OCI-LY1 (cell line): ENCODE results near the gene GADD45B.

Source experiments
- H2AFZ ChIP-seq: fragments of 200-600 bp; sonication (generic), shearing (Covaris generic); 2 replicates; pipeline ENCODE4 v1.6.0; 2014; ENCODE audit warnings: antibody characterized with exemption, mild to moderate bottlenecking, low read length
- H3F3A ChIP-seq: fragments of 200-600 bp; sonication (generic), shearing (Covaris generic); 2 replicates; pipeline ENCODE4 v1.6.0; 2014; ENCODE audit warnings: mild to moderate bottlenecking, antibody characterized with exemption, low read length, moderate library complexity; ENCODE audit not compliant: insufficient read depth
- H3K27ac ChIP-seq: fragments of 200-600 bp; sonication (generic); 2 replicates; pipeline ENCODE4 v1.5.1; 2014; ENCODE audit warnings: low read length, mixed run types, mild to moderate bottlenecking, low read depth; ENCODE audit not compliant: poor library complexity, severe bottlenecking
- H3K27me3 ChIP-seq: fragments of 200-600 bp; sonication (generic); 2 replicates; pipeline ENCODE4 v1.6.0; 2014; ENCODE audit warnings: antibody characterized with exemption, mild to moderate bottlenecking, low read length, moderate library complexity; ENCODE audit not compliant: insufficient read depth
- H3K36me3 ChIP-seq: fragments of 200-600 bp; sonication (generic); 2 replicates; pipeline ENCODE4 v1.6.1; 2014; ENCODE audit warnings: mild to moderate bottlenecking, antibody characterized with exemption, low read length, moderate library complexity, mixed read lengths; ENCODE audit not compliant: insufficient read depth
- H3K4me1 ChIP-seq: fragments of 200-600 bp; sonication (generic); 2 replicates; pipeline ENCODE4 v1.5.1; 2014; ENCODE audit warnings: mild to moderate bottlenecking, low read length, moderate library complexity; ENCODE audit not compliant: insufficient read depth, severe bottlenecking
- H3K4me2 ChIP-seq: fragments of 200-600 bp; sonication (generic), shearing (Covaris generic); 2 replicates; pipeline ENCODE4 v1.6.1; 2014; ENCODE audit warnings: low read length
- H3K4me3 ChIP-seq: fragments of 200-600 bp; sonication (generic); 2 replicates; pipeline ENCODE4 v1.5.1; 2014; ENCODE audit warnings: low read length, low read depth, mild to moderate bottlenecking, mixed read lengths; ENCODE audit not compliant: poor library complexity, severe bottlenecking
- H3K79me2 ChIP-seq: fragments of 200-600 bp; shearing (Covaris generic); 2 replicates; pipeline ENCODE4 v1.6.1; 2016; ENCODE audit warnings: mixed run types, low read length, mixed read lengths; ENCODE audit not compliant: insufficient read depth
- H3K9ac ChIP-seq: fragments of 200-600 bp; sonication (generic), shearing (Covaris generic); 2 replicates; pipeline ENCODE4 v1.6.1; 2014; ENCODE audit warnings: mild to moderate bottlenecking, low read length, mixed read lengths
- H3K9me2 ChIP-seq: fragments of 200-600 bp; sonication (generic), shearing (Covaris generic); 2 replicates; pipeline ENCODE4 v1.6.1; 2014; ENCODE audit warnings: low read depth, mild to moderate bottlenecking, low read length, mixed read lengths
- H3K9me3 ChIP-seq: fragments of 200-600 bp; shearing (Covaris generic); 2 replicates; pipeline ENCODE4 v1.6.1; 2014; ENCODE audit warnings: low read length, mixed read lengths
- H4K20me1 ChIP-seq: fragments of 200-600 bp; sonication (generic), shearing (Covaris generic); 2 replicates; pipeline ENCODE4 v1.6.0; 2016; ENCODE audit warnings: mild to moderate bottlenecking, low read length; ENCODE audit not compliant: insufficient read depth
- EZH2 ChIP-seq: fragments of 200-600 bp; sonication (generic), shearing (Covaris generic); IDR thresholded peaks from 2 replicates; pipeline ENCODE4 v1.8.0; 2017; ENCODE audit warnings: borderline replicate concordance, mixed run types, mild to moderate bottlenecking, antibody characterized with exemption, low read length, moderate library complexity, mixed read lengths
- TF ChIP-seq, protein P1 (sequence below): fragments of 200-600 bp; sonication (generic), shearing (Covaris generic); IDR thresholded peaks from 2 replicates; pipeline ENCODE4 v1.5.1; 2017; ENCODE audit warnings: mild to moderate bottlenecking, antibody characterized with exemption, low read length, moderate library complexity, mixed read lengths

Gene GADD45B

DNA sequence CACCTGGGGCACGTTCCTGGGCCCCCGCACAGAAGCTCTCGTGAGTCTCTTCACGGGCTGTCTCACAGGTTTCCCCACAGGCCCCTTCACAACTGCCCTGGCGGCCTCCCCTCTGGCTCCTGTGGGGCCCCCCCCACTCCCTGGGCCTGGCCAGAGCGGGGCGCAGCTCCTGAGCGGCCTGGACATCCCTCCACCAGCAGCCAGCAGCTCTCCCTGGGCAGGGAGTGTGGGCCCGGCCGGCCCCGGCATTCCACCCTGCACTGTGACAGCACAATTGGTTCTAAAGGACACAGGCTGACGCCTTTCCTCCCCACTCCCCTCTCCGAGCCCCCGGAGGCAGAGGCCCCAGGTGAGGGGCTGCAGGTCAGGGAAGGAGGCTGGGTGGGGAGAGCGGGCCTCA, 39.0 kb upstream of the GADD45B start:
- Histone ChIP-seq H3K27ac (no peak overlapping the region), H3F3A (no peaks in the 10 kb centered on the region), H3K27me3 (no peaks in the 10 kb centered on the region), H4K20me1 (no peaks in the 10 kb centered on the region), H3K4me3 (no peak overlapping the region), H3K9me2 (no peaks in the 10 kb centered on the region), H3K79me2 (no peaks in the 10 kb centered on the region), H3K4me2 (no peak overlapping the region), H3K4me1 (no peaks in the 10 kb centered on the region), H3K36me3 (peaks cover 71% of the 10 kb centered on the region), H3K9ac (no peak overlapping the region), H3K9me3 (no peaks in the 10 kb centered on the region), H2AFZ (no peak overlapping the region)
- TF ChIP-seq, protein P1, sequence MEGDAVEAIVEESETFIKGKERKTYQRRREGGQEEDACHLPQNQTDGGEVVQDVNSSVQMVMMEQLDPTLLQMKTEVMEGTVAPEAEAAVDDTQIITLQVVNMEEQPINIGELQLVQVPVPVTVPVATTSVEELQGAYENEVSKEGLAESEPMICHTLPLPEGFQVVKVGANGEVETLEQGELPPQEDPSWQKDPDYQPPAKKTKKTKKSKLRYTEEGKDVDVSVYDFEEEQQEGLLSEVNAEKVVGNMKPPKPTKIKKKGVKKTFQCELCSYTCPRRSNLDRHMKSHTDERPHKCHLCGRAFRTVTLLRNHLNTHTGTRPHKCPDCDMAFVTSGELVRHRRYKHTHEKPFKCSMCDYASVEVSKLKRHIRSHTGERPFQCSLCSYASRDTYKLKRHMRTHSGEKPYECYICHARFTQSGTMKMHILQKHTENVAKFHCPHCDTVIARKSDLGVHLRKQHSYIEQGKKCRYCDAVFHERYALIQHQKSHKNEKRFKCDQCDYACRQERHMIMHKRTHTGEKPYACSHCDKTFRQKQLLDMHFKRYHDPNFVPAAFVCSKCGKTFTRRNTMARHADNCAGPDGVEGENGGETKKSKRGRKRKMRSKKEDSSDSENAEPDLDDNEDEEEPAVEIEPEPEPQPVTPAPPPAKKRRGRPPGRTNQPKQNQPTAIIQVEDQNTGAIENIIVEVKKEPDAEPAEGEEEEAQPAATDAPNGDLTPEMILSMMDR, result no peak
- TF ChIP-seq EZH2, result no peak

DNA sequence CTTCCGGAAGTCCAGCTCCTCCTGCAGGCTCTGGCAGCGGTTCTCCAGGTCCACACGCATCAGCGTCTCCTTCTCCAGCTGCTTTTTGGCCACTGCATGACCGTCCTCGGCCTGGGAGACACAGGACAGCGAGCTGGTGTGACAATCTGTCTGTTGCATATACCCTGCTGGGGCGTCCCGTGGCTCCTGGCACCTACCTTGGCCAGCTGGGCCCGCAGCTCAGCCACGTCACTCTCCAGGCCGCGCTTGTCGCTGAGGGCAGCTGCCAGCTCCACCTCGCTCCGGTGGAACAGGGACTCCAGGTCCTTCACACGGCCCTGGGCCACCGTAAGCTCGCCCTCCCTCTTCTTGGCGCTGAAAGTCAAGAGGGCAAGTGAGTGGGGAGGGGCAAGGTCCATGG, 37.7 kb upstream of the GADD45B start:
- H3K27me3 ChIP-seq, result no peaks in the 10 kb centered on the region

DNA sequence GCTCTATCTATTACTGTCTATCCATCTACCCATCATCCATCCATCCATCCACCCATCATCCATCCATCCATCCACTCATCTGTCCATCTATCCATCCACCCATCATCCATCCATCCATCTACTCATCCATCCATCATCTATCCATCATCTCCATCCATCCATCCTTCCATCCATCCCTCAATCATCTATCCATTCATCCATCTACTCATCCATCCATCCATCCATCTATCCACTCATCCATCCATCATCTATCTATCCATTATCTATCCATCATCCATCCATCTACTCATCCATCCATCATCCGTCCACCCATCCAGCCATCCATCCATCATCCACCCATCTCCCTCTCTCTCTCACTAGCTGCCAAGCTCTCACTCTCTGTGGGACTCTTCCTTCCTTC, 35.4 kb upstream of the GADD45B start:
- Histone ChIP-seq H3F3A (no peaks in the 10 kb centered on the region), H4K20me1 (no peaks in the 10 kb centered on the region), H3K4me3 (no peak overlapping the region), H3K9ac (no peak overlapping the region), H3K4me2 (no peak overlapping the region), H3K27ac (no peak overlapping the region), H3K27me3 (no peaks in the 10 kb centered on the region), H3K9me2 (no peaks in the 10 kb centered on the region), H2AFZ (no peak overlapping the region), H3K36me3 (peaks cover 73% of the 10 kb centered on the region), H3K4me1 (no peaks in the 10 kb centered on the region), H3K9me3 (no peaks in the 10 kb centered on the region), H3K79me2 (no peaks in the 10 kb centered on the region)
- TF ChIP-seq EZH2, result no peak
- TF ChIP-seq, protein P1, result no peak

More for the DNA sequence above, 37.7 kb upstream of the GADD45B start:
- no peaks in the 10 kb centered on the region for H3K4me1 ChIP-seq
- no peaks in the 10 kb centered on the region for H3K9me2 ChIP-seq
- no peaks in the 10 kb centered on the region for H3F3A ChIP-seq
- H4K20me1 ChIP-seq, result no peaks in the 10 kb centered on the region
- H3K4me3 ChIP-seq, result no peak overlapping the region
- no peak overlapping the region for H3K4me2 ChIP-seq
- peaks cover 71% of the 10 kb centered on the region for H3K36me3 ChIP-seq
- TF ChIP-seq, protein P1, result no peak
- no peak for TF ChIP-seq EZH2
- no peak overlapping the region for H2AFZ ChIP-seq
- H3K27ac ChIP-seq, result no peak overlapping the region
- no peaks in the 10 kb centered on the region for H3K9me3 ChIP-seq
- no peaks in the 10 kb centered on the region for H3K79me2 ChIP-seq
- no peak overlapping the region for H3K9ac ChIP-seq
